Mesangial cell (primary cell): ENCODE measurements around the gene CDC42. TPM values are rescaled to one million over a fixed set of nuclear protein-coding genes. Genes with fewer than 3 reads are reported as not detected.

ENCODE experiments used
- total RNA-seq: library from RNA; depleted of rRNA; stranded (reverse); fragments of >200 nt; gene quantifications from 2 replicates; pipeline ENCODE4 v1.2.3, GENCODE V29; 2015

The CDC42 gene
- total RNA-seq: 198 and 249 TPM in 2 replicates

DNA sequence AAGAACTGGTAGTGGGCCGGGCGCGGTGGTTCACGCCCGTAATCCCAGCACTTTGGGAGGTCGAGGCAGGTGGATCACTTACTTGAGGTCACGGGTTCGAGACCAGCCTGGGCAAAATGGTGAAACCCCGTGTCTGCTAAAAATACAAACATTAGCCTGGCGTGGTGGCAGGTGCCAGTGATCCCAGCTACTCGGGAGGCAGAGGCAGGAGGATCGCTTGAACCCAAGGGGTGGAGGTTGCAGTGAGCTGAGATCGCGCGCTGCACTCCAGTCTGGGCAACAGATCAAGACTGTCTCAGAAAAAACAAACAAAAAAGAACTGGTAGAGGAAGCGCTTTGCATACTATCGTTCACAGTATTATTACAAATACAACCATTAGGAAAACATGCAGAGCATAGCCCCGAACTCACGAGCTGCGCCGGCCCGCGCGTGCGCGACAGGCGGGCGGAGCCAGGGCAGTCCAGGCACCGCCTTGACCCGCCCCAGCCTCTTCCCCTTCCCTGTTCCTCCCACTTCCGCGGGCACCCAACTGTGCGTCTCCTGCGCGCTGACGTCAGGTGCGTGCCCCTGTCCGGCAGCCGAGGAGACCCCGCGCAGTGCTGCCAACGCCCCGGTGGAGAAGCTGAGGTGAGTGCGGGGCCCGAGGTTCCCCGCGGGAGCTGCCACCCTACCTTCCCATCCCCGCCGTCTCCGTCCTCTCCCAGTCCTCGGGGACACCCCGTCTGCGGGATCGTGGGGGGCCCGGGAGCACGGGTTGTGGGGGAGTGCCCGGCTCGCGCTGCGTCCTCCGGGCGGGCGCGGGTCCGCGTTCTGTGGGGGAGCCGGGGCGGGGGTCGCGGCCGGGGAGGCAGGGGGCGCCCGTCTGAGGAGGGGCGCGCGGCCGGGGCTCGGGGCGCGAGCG lies at the start of gene CDC42:
Gene CDC42 (plus strand): TSS at position 595 of the 902 bp plus-strand sequence. CDS start 25,770 bp downstream, outside the sequence.

Other genes starting within 250 kb of the CDC42 start
- gene LDLRAD2, start 240.4 kb upstream of the CDC42 start, total RNA-seq: under 0.01 and 0.13 TPM in 2 replicates
- gene HSPG2, start 115.4 kb upstream of the CDC42 start, total RNA-seq: 146 and 507 TPM in 2 replicates
- gene CELA3B, start 75.7 kb upstream of the CDC42 start, total RNA-seq: not detected in 2 replicates
- not detected in 2 replicates for gene CELA3A, start 51.1 kb upstream of the CDC42 start, total RNA-seq
- gene WNT4, start 90.4 kb downstream of the CDC42 start, total RNA-seq: under 0.01 and 3.3 TPM in 2 replicates